Fibroblast of skin of left quadriceps (primary cell): ENCODE measurements around the gene LRRFIP1.

Source experiments
- DNase-seq, 2 experiments: peaks; one replicate each; pipeline ENCODE4 v3.0.0-alpha.2; 2013; ENCODE audit warnings: low read depth in 2 of 2

The LRRFIP1 gene

GRCh38 chr2:237639052-237639835, 11.9 kb downstream of the LRRFIP1 start:
- DNase-seq = no peak

GRCh38 chr2:237639836-237640220, 12.4 kb downstream of the LRRFIP1 start:
- no peak for DNase-seq

- no peak for DNase-seq
Observed at GRCh38 chr2:237640493-237640998, 13.2 kb downstream of the LRRFIP1 start.

GRCh38 chr2:237642038-237642734, 14.8 kb downstream of the LRRFIP1 start:
- DNase-seq = no peak

- no peak for DNase-seq
Observed at GRCh38 chr2:237643066-237643465, 15.7 kb downstream of the LRRFIP1 start.

GRCh38 chr2:237643582-237644380, 16.4 kb downstream of the LRRFIP1 start:
- no peak for DNase-seq

- no peak for DNase-seq
Observed at GRCh38 chr2:237644381-237644703, 17.0 kb downstream of the LRRFIP1 start.

GRCh38 chr2:237645261-237645660, 17.9 kb downstream of the LRRFIP1 start:
- DNase-seq = no peak

- no peak for DNase-seq
Observed at GRCh38 chr2:237647176-237648015, 20.0 kb downstream of the LRRFIP1 start.

- DNase-seq = no peak
Observed at GRCh38 chr2:237648016-237648381, 20.6 kb downstream of the LRRFIP1 start.

GRCh38 chr2:237649541-237650454, 22.4 kb downstream of the LRRFIP1 start:
- no peak for DNase-seq

GRCh38 chr2:237650455-237650850, 23.1 kb downstream of the LRRFIP1 start:
- no peak for DNase-seq

- DNase-seq = no peak
Observed at GRCh38 chr2:237651761-237652160, 24.4 kb downstream of the LRRFIP1 start.

GRCh38 chr2:237652181-237652580, 24.8 kb downstream of the LRRFIP1 start:
- no peak for DNase-seq

GRCh38 chr2:237652854-237653253, 25.5 kb downstream of the LRRFIP1 start:
- DNase-seq = no peak

- no peak for DNase-seq
Observed at GRCh38 chr2:237653776-237654558, 26.6 kb downstream of the LRRFIP1 start.

GRCh38 chr2:237657063-237657462, 29.7 kb downstream of the LRRFIP1 start:
- DNase-seq = no peak

- DNase-seq = no peak
Observed at GRCh38 chr2:237660381-237660900, 33.1 kb downstream of the LRRFIP1 start.

- no peak for DNase-seq
Observed at GRCh38 chr2:237661270-237661669, 33.9 kb downstream of the LRRFIP1 start.
